ENCODE data around the gene PIP5K1B.
A peak's percentile ranks its signal among the peaks of the same experiment; 100 is the strongest.

Gene PIP5K1B

GRCh38 chr9:68912561-68912960, 207.5 kb downstream of the PIP5K1B start:
- DNase-seq (ENCODE audit: low read depth) = no peak

GRCh38 chr9:68913054-68913453, 208.0 kb downstream of the PIP5K1B start:
- DNase-seq (ENCODE audit: low read depth) = no peak

GRCh38 chr9:68914751-68915150, 209.7 kb downstream of the PIP5K1B start:
- DNase-seq (ENCODE audit: low read depth) = no peak

GRCh38 chr9:68919661-68920060, 214.6 kb downstream of the PIP5K1B start:
- DNase-seq (ENCODE audit: low read depth) = no peak

GRCh38 chr9:68920921-68921320, 215.9 kb downstream of the PIP5K1B start:
- no peak for DNase-seq (ENCODE audit: low read depth)

- no peak for DNase-seq (ENCODE audit: low read depth)
Observed at GRCh38 chr9:68923480-68923879, 218.4 kb downstream of the PIP5K1B start.

- no peak for DNase-seq (ENCODE audit: low read depth)
Observed at GRCh38 chr9:68925175-68925574, 220.1 kb downstream of the PIP5K1B start.

- no peak for DNase-seq (ENCODE audit: low read depth)
Observed at GRCh38 chr9:68927165-68927564, 222.1 kb downstream of the PIP5K1B start.

GRCh38 chr9:68931821-68932220, 226.8 kb downstream of the PIP5K1B start:
- DNase-seq (ENCODE audit: low read depth) = no peak

- no peak for DNase-seq (ENCODE audit: low read depth)
Observed at GRCh38 chr9:68932458-68932857, 227.4 kb downstream of the PIP5K1B start.

- no peak for DNase-seq (ENCODE audit: low read depth)
Observed at GRCh38 chr9:68933434-68934328, 228.6 kb downstream of the PIP5K1B start.

- no peak for DNase-seq (ENCODE audit: low read depth)
Observed at GRCh38 chr9:68934329-68934644, 229.2 kb downstream of the PIP5K1B start.

- DNase-seq (ENCODE audit: low read depth) = no peak
Observed at GRCh38 chr9:68940573-68940972, 235.5 kb downstream of the PIP5K1B start.

- no peak for DNase-seq (ENCODE audit: low read depth)
Observed at GRCh38 chr9:68941780-68942459, 236.9 kb downstream of the PIP5K1B start.

GRCh38 chr9:68942790-68943189, 237.8 kb downstream of the PIP5K1B start:
- no peak for DNase-seq (ENCODE audit: low read depth)

- DNase-seq (ENCODE audit: low read depth) = no peak
Observed at GRCh38 chr9:68947015-68947414, 242.0 kb downstream of the PIP5K1B start.

- no peak for DNase-seq (ENCODE audit: low read depth)
Observed at GRCh38 chr9:68947842-68948569, 243.0 kb downstream of the PIP5K1B start.

GRCh38 chr9:68949271-68950000, 244.4 kb downstream of the PIP5K1B start:
- DNase-seq (ENCODE audit: low read depth) = peak; percentile 1

- DNase-seq (ENCODE audit: low read depth) = no peak
Observed at GRCh38 chr9:68950188-68950587, 245.1 kb downstream of the PIP5K1B start.

- no peak for DNase-seq (ENCODE audit: low read depth)
Observed at GRCh38 chr9:68950689-68951088, 245.6 kb downstream of the PIP5K1B start.

- no peak for DNase-seq (ENCODE audit: low read depth)
Observed at GRCh38 chr9:68951879-68952659, 247.0 kb downstream of the PIP5K1B start.

Measured in EH (cell line).